ENCODE data around the gene SETD4. TPM values are rescaled to one million over a fixed set of nuclear protein-coding genes. Genes with fewer than 3 reads are reported as not detected.

The SETD4 gene
- total RNA-seq, 4 donors from 2014 or later = 12.6 to 22.7 (median 16.8) TPM

DNA sequence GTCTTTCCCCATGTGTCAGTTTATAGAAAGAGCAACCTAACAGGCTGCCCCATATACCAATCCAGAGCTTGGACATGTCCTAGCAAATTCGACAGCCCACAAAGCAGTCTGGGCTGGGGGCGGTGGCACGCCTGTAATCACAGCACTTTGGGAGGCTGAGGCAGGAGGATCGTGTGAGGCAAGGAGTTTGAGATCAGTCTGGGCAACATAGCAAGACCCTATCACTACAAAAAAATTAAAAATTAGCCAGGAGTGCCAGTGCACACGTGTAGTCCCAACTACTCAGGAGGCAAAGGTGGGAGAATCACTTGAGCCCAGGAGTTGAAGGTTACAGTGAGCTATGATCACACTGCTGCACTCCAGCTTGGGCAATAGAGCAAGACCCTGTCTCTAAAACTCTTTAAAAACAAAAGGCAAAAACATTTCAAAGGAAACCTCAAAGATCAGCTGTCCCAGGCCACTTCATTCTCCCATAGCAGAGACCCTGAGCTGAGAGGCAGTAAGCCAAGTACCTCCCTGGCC, 54.4 kb downstream of the SETD4 start:
- TF ChIP-seq, protein P1, sequence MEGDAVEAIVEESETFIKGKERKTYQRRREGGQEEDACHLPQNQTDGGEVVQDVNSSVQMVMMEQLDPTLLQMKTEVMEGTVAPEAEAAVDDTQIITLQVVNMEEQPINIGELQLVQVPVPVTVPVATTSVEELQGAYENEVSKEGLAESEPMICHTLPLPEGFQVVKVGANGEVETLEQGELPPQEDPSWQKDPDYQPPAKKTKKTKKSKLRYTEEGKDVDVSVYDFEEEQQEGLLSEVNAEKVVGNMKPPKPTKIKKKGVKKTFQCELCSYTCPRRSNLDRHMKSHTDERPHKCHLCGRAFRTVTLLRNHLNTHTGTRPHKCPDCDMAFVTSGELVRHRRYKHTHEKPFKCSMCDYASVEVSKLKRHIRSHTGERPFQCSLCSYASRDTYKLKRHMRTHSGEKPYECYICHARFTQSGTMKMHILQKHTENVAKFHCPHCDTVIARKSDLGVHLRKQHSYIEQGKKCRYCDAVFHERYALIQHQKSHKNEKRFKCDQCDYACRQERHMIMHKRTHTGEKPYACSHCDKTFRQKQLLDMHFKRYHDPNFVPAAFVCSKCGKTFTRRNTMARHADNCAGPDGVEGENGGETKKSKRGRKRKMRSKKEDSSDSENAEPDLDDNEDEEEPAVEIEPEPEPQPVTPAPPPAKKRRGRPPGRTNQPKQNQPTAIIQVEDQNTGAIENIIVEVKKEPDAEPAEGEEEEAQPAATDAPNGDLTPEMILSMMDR (IDR thresholded peaks at IDR 0.05) = no peak
- DNase-seq (ENCODE audit: low spot score) = no peak
- ATAC-seq (ENCODE audit: low FRiP score) = no peak

DNA sequence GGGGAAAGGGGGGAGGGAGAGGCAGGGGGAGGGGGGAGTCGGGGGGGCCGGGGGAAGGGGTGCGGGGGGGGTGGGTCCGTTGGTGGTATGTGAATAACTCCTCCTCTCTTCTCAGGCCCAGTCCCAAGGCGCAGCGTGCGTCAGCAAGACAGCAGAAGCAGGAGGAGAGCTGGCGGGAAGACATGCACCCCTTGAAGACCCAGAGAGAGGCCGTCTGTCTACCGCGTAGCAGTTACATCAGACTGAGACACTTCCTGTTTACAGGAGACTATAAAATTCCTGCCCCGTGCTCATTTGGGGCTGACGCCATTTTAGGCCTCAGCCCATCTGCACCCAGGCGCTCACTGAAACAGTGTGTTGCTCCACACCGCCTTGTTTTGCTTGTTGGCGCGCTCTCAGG, 55.3 kb downstream of the SETD4 start:
- ATAC-seq (ENCODE audit: low FRiP score) (no peak), DNase-seq (ENCODE audit: low spot score) (no peak)
- TF ChIP-seq, protein P1 (IDR thresholded peaks at IDR 0.05) = no peak

DNA sequence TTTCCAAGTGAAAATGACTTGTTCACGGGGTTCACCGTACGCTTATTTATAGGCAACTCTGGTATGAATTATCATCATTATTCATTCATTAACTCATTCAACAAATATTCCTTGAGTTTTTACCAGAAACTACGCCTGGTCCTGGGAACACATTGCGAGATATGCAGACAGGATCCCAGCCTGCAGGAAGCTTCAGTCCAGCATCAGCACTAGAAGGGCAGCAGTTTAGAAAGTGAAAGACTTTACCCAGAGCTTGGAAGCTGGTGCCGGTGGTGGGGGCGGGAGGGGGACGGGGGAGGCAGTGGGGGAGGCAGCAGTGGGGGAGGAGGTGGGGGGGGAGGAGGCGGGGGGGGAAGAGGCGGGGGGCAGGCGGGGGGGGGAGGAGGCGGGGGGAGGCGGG, 55.9 kb downstream of the SETD4 start:
- TF ChIP-seq, protein P1 (IDR thresholded peaks at IDR 0.05) = no peak
- DNase-seq (ENCODE audit: low spot score) (no peak), ATAC-seq (ENCODE audit: low FRiP score) (no peak)

DNA sequence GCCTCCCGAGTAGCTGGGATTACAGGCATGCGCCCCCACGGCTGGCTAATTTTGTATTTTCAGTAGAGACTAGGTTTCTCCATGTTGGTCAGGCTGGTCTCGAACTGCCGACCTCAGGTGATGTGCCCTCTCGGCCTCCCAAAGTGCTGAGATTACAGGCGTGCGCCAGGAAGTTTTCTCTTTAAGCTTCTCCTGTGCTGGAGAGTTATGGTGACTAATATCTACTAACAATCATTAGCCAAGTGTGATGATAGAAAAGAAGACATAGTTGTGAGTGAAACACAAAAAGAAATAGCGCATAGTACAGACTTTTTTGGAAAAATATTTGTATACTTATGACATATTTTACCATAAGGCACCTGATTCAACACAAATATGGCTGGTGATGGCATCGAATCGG, 56.5 kb downstream of the SETD4 start:
- DNase-seq (ENCODE audit: low spot score) (no peak), ATAC-seq (ENCODE audit: low FRiP score) (no peak)
- TF ChIP-seq, protein P1 (IDR thresholded peaks at IDR 0.05) = no peak

DNA sequence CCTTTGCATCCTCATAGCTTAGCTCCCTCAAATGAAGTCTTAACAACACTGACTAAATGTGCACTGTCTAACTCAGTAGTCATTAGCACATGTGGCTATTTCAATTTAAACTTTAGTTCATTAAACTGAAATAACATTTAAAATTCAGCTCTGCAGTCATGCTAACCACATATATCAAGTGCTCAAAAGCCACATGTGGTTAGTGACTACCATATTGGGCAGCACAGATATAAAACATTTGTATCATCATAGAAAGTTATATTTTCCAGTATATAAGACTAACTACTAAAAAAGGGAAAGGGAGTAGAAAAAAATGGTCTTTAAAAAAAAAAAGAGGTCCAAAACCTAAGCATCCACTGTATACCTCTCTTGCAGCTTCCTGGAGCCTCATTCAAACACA, 64.1 kb downstream of the SETD4 start:
- ATAC-seq (ENCODE audit: low FRiP score) = no peak
- DNase-seq (ENCODE audit: low spot score) = no peak
- TF ChIP-seq, protein P1 (IDR thresholded peaks at IDR 0.05) = no peak

DNA sequence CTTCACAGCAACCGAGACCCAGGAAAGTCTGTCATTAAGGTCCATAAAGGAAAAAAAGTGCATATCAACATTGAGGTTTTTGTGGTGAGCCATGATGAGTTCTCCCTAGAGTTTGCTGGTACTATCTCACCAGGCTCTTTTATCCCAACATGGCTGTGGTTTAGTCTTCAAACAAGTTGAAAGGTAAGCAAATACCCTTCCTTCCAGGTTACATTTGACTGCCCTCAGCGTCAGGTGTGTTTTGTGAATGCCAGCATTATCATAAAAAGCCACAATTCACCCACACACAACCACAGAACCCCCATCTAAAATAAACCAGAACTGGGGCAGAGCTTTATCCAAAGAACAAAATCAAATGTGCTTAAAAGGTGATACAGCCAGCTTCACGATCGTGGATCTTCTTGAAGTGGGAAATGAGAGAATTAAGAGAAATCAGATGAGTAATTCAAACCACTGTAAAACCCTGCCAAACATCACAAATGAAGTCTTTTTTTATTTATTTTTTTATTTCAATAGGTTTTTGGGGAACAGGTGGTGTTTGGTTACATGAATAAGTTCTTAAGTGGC, 64.7 kb downstream of the SETD4 start:
- DNase-seq (ENCODE audit: low spot score) (no peak), ATAC-seq (ENCODE audit: low FRiP score) (no peak)
- TF ChIP-seq, protein P1 (IDR thresholded peaks at IDR 0.05) = no peak

DNA sequence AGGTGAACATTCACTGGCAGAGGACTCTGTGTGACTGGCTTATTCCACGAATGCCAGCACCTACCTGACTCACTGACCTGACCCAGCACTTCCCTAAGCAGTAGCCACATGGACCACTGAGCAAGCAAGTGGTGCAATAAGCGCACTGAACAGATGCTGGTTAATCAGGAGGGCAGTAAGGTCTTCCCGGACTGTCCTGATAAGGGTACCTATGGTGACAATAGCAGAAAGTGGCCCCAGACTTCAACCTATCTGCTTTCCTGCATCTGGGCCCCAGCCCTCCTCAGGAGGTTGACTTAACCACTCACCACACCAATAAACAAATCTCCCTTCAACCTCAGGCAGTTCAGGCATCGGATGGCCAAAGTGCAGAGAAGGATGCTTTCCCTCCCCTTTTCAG, 65.7 kb downstream of the SETD4 start:
- no peak for DNase-seq (ENCODE audit: low spot score)
- TF ChIP-seq, protein P1 (IDR thresholded peaks at IDR 0.05) = no peak

More for the DNA sequence above, 65.7 kb downstream of the SETD4 start:
- no peak for ATAC-seq (ENCODE audit: low FRiP score)
